Heart left ventricle (tissue), 16 donors: ENCODE results near the gene PLEKHA7. TPM values are rescaled to one million over a fixed set of nuclear protein-coding genes. Genes with fewer than 3 reads are reported as not detected.
"Not testable (repeated sequence)": the region's sequence is repeated elsewhere in the genome, so short reads cannot be mapped to it uniquely, and the experiment has no call there.

Experiments
- ATAC-seq, 4 donors: fragments of 200-7000 bp; cut with Tn5 transposase; one replicate each; pipeline ENCODE4 v1.9.1; 2020 to 2022; ENCODE audit warnings: moderate library complexity in 4 of 4, mild to moderate bottlenecking in 3 of 4, moderate number of reproducible peaks in 1 of 4
- DNase-seq, 5 donors: peaks; one replicate each; pipeline ENCODE4 v3.0.0-alpha.2; 2020
- H3K27ac ChIP-seq, 12 donors: fragments of 200-600 bp; sonication (generic) in 4 of 12; one replicate each; pipeline versions ENCODE4 v1.5.0 to v1.8.0; 2016 to 2022; ENCODE audit warnings: mild to moderate bottlenecking in 2 of 12
- H3K27me3 ChIP-seq, 9 donors: fragments of 200-600 bp; sonication (generic) in 2 of 9; one replicate each; pipeline versions ENCODE4 v1.5.1 to v1.8.0; 2016 to 2022; ENCODE audit warnings: mild to moderate bottlenecking in 3 of 9
- H3K36me3 ChIP-seq, 9 donors: fragments of 200-600 bp; sonication (generic) in 2 of 9; one replicate each; pipeline versions ENCODE4 v1.5.0 to v1.8.0; 2018 to 2022; ENCODE audit warnings: mild to moderate bottlenecking in 2 of 9
- H3K4me1 ChIP-seq, 12 donors: fragments of 200-600 bp; sonication (generic) in 4 of 12; one replicate each; pipeline versions ENCODE4 v1.5.0 to v1.8.0; 2016 to 2022; ENCODE audit warnings: mild to moderate bottlenecking in 3 of 12
- H3K4me3 ChIP-seq, 12 donors: fragments of 200-600 bp; sonication (generic) in 4 of 12; one replicate each; pipeline versions ENCODE4 v1.5.0 to v1.8.0; 2017 to 2022; ENCODE audit warnings: mild to moderate bottlenecking in 9 of 12, moderate library complexity in 4 of 12
- H3K9me3 ChIP-seq, 12 donors: fragments of 200-600 bp; sonication (generic) in 4 of 12; one replicate each; pipeline versions ENCODE4 v1.5.0 to v1.8.0; 2016 to 2022; ENCODE audit warnings: mild to moderate bottlenecking in 1 of 12
- CTCF ChIP-seq, 12 donors: fragments of 200-600 bp; sonication (generic) in 4 of 12; IDR thresholded peaks; one replicate each; pipeline versions ENCODE4 v1.5.0 to v1.8.0; 2018 to 2022; ENCODE audit warnings: antibody characterized with exemption in 12 of 12, mild to moderate bottlenecking in 5 of 12
- POLR2A ChIP-seq, 2 donors: fragments of 450-650 bp; IDR thresholded peaks; one replicate each; pipeline ENCODE4 v1.6.1; 2017; ENCODE audit warnings: antibody characterized with exemption in 2 of 2, mild to moderate bottlenecking in 2 of 2, moderate library complexity in 2 of 2
- WGBS, 4 donors: extraction: QIAGEN DNeasy Blood & Tissue Kit in 2 of 4; methylation state at CpG; one replicate each; pipeline versions ENCODE4 v1.1.5 to v1.1.7; 2013 to 2018; 5-methylcytosine and 5-hydroxymethylcytosine counted together
- intact Hi-C, 10 donors: fragments of 100-400 bp; cut with DNase I; formaldehyde crosslinking; loops; one replicate each; pipeline versions ENCODE4 v1.11.1 to v1.14.2; 2022
- polyA plus RNA-seq, 2 donors: library from polyadenylated mRNA; stranded (reverse); fragments of 200-250 nt; gene quantifications; one replicate each; pipeline ENCODE4 v1.2.3, GENCODE V29; 2013
- total RNA-seq, 9 donors: library from RNA; depleted of rRNA in 2 of 9; stranded (reverse); fragments of >200 nt in 2 of 9; fragmentation: NEBNext Ultra II Directional in 3 of 9; extraction: Animal tissue kit (Norgen Biotek cat#: 25700) in 3 of 9; gene quantifications; one replicate each; pipeline versions ENCODE4 v1.1.0 to v1.2.4, GENCODE V29; 2016 to 2023
- donor health status: ischemic (EF 13 %, LVEDD 7.1; RV severe dilation, severe dysfunction).
- donor health status: healthy with polysubstance abuse.
- donor health status: DM: no; HTN: yes; CAD: no.
- donor health status: DM: no; HTN: no; CAD: no.
- donor health status: ischemic (EF 25% LVEDD 6.9; RV normal size, moderate dysfunction).
- donor health status: ischemic (EF 25% LVEDD 5.7; RV mildly dilated, moderate dysfunction).
- donor health status: healthy.
- donor health status: DM: yes; HTN: yes; CAD: no.
- donor health status: ischemic (EF 35%, LVEDD 5.7; RV mildly dilated, moderate dysfunction).
- donor health status: nonischemic (EF 11% LVEDD 7.7; RV severe dilation, severe dysfunction).
- donor health status: DM: yes; HTN: yes; CAD: no.
- donor health status: PGD.
- donor health status: ischemic (EF 29% LVEDD 5.4; RV normal size, mild dysfunction).
- donor health status: nonischemic (EF 23%, LVEDD 6.1; RV moderate dilation, normal function).

PLEKHA7 gene
- total and polyA plus RNA-seq, 11 donors = 13.1 to 57.5 (median 23.5) TPM

DNA sequence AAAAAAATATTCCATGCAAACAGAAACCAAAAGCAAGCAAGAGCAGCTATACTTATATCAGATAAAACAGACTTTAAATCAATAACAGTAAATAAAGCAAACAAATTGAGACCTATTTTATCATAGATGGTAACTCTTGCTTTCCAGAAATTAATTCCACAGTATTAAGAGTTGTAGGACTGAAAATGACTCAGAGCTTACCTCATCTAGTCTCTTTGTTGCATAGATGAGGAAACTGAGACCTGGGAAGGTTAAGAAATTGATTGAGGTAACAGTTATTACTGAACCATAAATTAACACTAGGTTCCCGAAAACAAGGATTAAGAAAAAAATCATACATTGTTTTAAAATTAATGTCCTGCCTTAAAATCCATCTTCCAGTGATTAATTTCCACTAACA lies 123.8 kb downstream of the PLEKHA7 start:
- DNase-seq = no peak
- no peak overlapping the region for H3K4me3 ChIP-seq
- H3K36me3 ChIP-seq = no peaks in the 10 kb centered on the region
- 95 to 97% (median 96%) methylated on average over 1 of the region's 1 CpG for WGBS, 4 donors
- H3K4me1 ChIP-seq = peaks cover 0 to 14% (median 5%) of the 10 kb centered on the region in 12 donors
- no peak for ATAC-seq
- intact Hi-C loops = loop anchor here in 1 of 10 donors (10.0 kb wide), 1 partner anchor 106 kb away; no protein-coding TSS in a partner anchor
- no peak overlapping the region for H3K27ac ChIP-seq
- no peak for TF ChIP-seq CTCF (IDR thresholded peaks at IDR 0.05)
- no peak for TF ChIP-seq POLR2A (IDR thresholded peaks at IDR 0.05)
- peaks cover 0 to 17% (median 10%) of the 10 kb centered on the region in 12 donors for H3K9me3 ChIP-seq
- H3K27me3 ChIP-seq = no peaks in the 10 kb centered on the region

DNA sequence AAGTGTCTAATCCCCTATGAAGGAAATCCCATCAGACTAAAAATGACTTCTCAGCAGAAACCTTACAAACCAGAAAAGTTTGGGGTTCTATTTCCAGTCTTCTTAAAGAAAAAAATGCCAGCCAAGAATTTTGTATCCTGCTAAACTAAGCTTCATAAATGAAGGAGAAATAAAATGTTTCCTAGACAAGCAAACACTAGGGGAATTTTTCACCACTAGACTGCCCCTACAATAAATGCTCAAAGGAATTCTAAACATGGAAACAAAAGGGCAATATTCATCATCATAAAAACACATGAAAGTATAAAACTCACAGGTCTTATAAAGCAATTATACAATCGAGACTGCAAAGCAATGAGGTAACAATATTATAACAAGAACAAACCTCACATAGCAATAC lies 124.3 kb downstream of the PLEKHA7 start:
- ATAC-seq = no peak
- H3K27ac ChIP-seq = no peak overlapping the region
- peaks cover 0 to 14% (median 5%) of the 10 kb centered on the region in 12 donors for H3K4me1 ChIP-seq
- no peak for TF ChIP-seq CTCF (IDR thresholded peaks at IDR 0.05)
- intact Hi-C loops = loop anchor here in 2 of 10 donors (10.0 kb wide), 1 partner anchor 105 kb away; no protein-coding TSS in a partner anchor
- H3K9me3 ChIP-seq = peaks cover 0 to 17% (median 10%) of the 10 kb centered on the region in 12 donors
- no peaks in the 10 kb centered on the region for H3K36me3 ChIP-seq
- DNase-seq = no peak
- 87 to 100% (median 95%) methylated on average over 1 of the region's 1 CpG for WGBS, 4 donors
- no peaks in the 10 kb centered on the region for H3K27me3 ChIP-seq
- H3K4me3 ChIP-seq = no peak overlapping the region

- Histone ChIP-seq H3K4me1 (peaks cover 0 to 14% (median 5%) of the 10 kb centered on the region in 12 donors), H3K9me3 (peaks cover 0 to 17% (median 10%) of the 10 kb centered on the region in 12 donors)
- intact Hi-C loops = loop anchor here in 1 of 10 donors (10.0 kb wide), 1 partner anchor 104 kb away; no protein-coding TSS in a partner anchor
- ATAC-seq, H3K27ac ChIP-seq, H3K4me3 ChIP-seq, H3K36me3 ChIP-seq, H3K27me3 ChIP-seq, DNase-seq: not testable (repeated sequence)
- 88 to 97% (median 92%) methylated on average over 3 to 4 of the region's 4 CpGs for WGBS, 4 donors
Measured at GRCh38 chr11:16889010-16889409, 125.2 kb downstream of the PLEKHA7 start.

- not testable (repeated sequence) for H3K4me3 ChIP-seq, ATAC-seq, H3K27me3 ChIP-seq, H3K27ac ChIP-seq, DNase-seq, H3K36me3 ChIP-seq
- H3K9me3 ChIP-seq = peaks cover 0 to 17% (median 10%) of the 10 kb centered on the region in 12 donors
- 89 to 98% (median 94%) methylated on average over 3 to 23 of the region's 23 CpGs for WGBS, 4 donors
- H3K4me1 ChIP-seq = peaks cover 0 to 18% (median 11%) of the 10 kb centered on the region in 12 donors
- intact Hi-C loops = loop anchor here in 1 of 10 donors (10.0 kb wide), 1 partner anchor 103 kb away; no protein-coding TSS in a partner anchor
Measured at GRCh38 chr11:16887887-16888286, 126.3 kb downstream of the PLEKHA7 start.

GRCh38 chr11:16883174-16883573 lies 131.0 kb downstream of the PLEKHA7 start:
- H3K27me3 ChIP-seq = no peaks in the 10 kb centered on the region
- DNase-seq (peak in 2 of 5 donors; percentile 20 to 48), ATAC-seq (peak in 3 of 4 donors; percentile 53 to 63 (median 56))
- H3K4me1 ChIP-seq = peaks cover 0 to 52% (median 23%) of the 10 kb centered on the region in 12 donors
- no peaks in the 10 kb centered on the region for H3K36me3 ChIP-seq
- intact Hi-C loops = loop anchor here in 8 of 10 donors (1.0 to 10.0 kb wide), 7 partner anchors 61 to 98 kb away; no protein-coding TSS in a partner anchor
- whole genome bisulfite sequencing, 4 donors = 35 to 41% (median 39%) methylated on average over 3 of the region's 3 CpGs
- no peaks in the 10 kb centered on the region for H3K9me3 ChIP-seq
- no peak overlapping the region for H3K4me3 ChIP-seq
- TF ChIP-seq CTCF (IDR thresholded peaks at IDR 0.05) (peak in 10 of 12 donors; percentile 16 to 58 (median 30)), POLR2A (IDR thresholded peaks at IDR 0.05) (no peak)
- peak overlapping the region in 2 of 12 donors; percentile 28 to 37 for H3K27ac ChIP-seq
